Measurements from ENCODE around the gene ALCAM.

- no peak for TF ChIP-seq POLR2AphosphoS5 (IDR thresholded peaks at IDR 0.05)
- no peak for TF ChIP-seq CTCF (IDR thresholded peaks at IDR 0.05)
- TF ChIP-seq POLR2A (IDR thresholded peaks at IDR 0.05), result no peak
Observed at GRCh38 chr3:105613120-105613519, 246.4 kb downstream of the ALCAM start.
